HG03097 (cell line): ENCODE measurements around the gene FTSJ3.
A peak's percentile ranks its signal among the peaks of the same experiment; 100 is the strongest.
"Not testable (repeated sequence)": the region's sequence is repeated elsewhere in the genome, so short reads cannot be mapped to it uniquely, and the experiment has no call there.

Experiments
- ATAC-seq: cut with Tn5 transposase; IDR thresholded peaks from one replicate; pipeline ENCODE4 v1.9.1; 2021; ENCODE audit not compliant: unreplicated experiment, low FRiP score

FTSJ3 gene, protein sequence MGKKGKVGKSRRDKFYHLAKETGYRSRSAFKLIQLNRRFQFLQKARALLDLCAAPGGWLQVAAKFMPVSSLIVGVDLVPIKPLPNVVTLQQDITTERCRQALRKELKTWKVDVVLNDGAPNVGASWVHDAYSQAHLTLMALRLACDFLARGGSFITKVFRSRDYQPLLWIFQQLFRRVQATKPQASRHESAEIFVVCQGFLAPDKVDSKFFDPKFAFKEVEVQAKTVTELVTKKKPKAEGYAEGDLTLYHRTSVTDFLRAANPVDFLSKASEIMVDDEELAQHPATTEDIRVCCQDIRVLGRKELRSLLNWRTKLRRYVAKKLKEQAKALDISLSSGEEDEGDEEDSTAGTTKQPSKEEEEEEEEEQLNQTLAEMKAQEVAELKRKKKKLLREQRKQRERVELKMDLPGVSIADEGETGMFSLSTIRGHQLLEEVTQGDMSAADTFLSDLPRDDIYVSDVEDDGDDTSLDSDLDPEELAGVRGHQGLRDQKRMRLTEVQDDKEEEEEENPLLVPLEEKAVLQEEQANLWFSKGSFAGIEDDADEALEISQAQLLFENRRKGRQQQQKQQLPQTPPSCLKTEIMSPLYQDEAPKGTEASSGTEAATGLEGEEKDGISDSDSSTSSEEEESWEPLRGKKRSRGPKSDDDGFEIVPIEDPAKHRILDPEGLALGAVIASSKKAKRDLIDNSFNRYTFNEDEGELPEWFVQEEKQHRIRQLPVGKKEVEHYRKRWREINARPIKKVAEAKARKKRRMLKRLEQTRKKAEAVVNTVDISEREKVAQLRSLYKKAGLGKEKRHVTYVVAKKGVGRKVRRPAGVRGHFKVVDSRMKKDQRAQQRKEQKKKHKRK

DNA sequence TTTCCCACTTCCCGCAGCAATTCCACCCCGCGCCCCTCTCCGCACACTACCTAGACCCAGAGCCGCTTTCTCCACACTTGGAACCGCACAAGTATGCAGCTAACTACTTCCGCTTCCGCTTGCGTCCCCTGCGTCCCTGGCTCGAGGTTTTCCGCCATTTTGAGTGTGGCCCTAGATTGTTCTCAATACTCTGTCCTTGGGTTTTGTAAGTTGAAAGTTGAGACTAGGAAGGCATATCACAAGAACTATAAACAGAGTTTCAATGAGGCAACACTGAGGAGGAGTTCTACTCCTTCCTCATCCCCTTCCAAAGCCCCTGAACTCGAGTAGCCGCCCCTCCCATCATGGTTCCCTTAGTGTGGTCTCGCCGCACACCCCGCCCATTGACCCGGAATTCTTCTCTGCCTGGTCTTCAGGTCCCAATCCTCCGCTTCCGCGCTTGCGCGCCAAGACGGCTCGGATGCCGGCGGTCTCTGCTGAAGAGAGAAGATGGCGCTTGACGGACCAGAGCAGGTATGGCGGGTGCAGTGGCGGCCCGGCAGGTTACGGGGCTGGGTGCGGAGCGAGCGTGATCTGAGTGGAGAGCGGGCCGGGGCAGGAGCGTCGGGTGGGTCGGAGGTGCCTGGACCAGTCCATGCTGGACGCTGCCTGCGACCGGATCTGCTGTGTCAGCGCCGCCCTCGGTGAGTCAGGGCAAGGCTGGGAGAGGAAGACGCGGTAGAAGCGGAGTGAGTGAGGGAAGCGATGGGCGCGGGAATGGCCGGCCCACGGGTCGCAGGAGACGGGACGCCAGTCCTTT, at the start of gene FTSJ3, which contains the start of gene PSMC5:
Gene FTSJ3, minus strand, starts transcription at position 662 of the 799 bp plus-strand sequence. CDS start 761 bp downstream, outside the sequence.
Gene PSMC5, plus strand, starts transcription at position 430 of the 799 bp plus-strand sequence. Its CDS starts 60 bp downstream, at position 490.
- peak; percentile 82 for ATAC-seq

DNA sequence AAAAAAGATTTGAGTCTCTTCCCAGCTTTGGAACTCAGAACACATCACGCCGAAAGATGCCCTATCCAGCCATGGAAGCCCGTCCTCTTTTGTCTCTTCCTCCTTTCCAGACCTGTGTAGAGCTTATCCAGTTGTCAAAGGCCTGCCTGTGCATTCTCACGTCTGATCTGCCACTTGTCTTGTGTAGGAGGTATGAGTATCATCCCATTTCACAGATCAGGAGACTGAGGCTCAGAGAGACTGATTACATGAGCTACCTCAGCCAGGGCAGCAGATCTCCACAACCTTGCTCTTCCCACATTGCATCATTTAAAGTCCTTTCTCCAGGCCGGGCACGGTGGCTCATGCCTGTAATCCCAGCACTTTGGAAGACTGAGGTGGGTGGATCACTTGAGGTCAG, 47.2 kb upstream of the FTSJ3 start:
- not testable (repeated sequence) for ATAC-seq

DNA sequence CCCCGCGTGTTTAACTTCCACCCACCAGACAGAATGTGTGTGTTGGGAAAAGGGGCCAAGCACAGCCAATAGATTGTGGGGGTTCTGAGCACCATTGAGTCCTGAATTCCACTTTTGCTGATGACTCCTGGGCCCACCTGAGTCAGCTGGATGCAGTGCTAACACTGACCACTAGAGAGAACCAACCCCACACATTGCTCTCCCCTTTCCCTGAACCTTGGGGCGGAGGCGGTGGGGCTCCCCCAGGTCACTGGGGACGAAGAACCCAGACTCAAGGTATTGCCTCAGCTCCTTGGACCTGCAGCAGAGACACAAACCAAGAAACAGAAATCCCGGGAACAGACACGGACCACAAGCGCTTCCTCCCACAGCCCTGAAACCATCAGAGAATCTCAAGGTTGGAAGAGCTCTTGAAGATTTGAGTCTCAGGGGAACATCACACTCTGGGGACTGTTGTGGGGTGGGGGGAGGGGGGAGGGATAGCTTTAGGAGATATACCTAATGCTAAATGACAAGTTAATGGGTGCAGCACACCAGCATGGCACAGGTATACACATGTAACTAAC, 46.7 kb upstream of the FTSJ3 start:
- ATAC-seq = not testable (repeated sequence)

DNA sequence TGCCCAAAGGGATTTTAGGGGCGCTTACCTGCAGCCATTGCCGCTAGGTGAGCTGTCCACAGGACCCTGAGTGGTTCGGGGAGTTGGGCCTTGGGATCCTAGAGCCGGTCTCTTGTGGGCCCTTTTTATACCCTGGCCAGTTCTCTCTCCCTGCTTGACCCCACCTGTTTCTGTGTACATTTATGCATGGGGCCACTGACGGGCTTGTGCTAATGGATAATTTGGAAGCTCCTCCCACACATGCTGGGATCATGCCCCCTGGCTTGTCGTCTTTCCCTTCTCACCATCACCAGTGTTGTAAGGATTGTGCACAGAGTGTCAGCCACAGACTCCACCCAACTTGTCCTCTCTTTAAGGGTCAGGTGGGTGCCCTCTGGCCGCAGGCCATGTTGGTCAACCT, 46.1 kb upstream of the FTSJ3 start, which contains the start of gene CSH2:
Gene CSH2, minus strand, starts transcription at position 101 of the 400 bp plus-strand sequence. Its CDS starts 63 bp downstream, at position 38.
- not testable (repeated sequence) for ATAC-seq

DNA sequence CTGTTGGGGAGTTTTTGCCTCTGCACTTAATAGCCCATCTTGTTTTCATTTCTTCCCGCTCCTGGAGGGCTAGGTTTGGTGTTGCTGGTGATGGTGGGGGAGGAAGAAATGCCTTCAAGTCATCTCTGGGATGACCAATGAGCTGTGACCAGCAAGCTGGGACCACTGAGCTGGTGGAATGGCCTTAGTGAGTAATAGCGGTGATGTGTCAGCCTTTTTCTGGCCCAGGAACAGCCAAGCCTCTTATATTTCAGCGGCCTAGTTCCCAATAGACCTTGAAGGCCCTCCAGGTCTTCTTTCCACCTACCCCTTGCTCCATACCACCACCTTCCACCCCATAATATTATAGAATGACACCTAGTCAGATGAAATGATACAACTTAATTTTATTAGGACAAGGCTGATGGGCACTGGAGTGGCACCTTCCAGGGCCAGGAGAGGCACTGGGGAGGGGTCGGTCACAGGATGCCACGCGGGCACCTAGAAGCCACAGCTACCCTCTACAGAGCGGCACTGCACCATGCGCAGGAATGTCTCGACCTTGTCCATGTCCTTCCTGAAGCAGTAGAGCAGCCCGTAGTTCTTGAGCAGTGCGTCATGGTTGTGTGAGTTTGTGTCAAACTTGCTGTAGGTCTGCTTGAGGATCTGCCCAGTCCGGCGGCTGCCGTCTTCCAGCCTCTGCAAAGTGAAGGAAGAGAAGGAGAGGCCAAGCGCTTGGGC, 44.3 kb upstream of the FTSJ3 start:
- not testable (repeated sequence) for ATAC-seq

DNA sequence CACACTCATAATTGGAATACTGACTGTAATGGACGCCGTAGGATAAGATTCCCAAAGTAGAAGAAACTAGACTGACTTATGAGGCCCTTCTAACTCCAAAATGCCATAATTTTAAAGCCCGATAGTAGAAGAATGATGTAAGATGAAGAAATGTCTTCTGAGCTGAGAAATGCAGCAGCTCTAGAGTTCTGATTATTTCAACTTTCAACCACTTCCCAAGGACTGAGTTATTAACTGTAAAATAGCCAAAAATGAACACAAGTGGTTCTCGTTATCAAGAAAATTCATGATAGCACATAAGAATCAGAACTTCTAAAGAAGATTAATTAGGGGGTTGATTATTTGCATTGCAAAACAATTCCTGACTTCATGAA, 42.8 kb upstream of the FTSJ3 start:
- not testable (repeated sequence) for ATAC-seq

DNA sequence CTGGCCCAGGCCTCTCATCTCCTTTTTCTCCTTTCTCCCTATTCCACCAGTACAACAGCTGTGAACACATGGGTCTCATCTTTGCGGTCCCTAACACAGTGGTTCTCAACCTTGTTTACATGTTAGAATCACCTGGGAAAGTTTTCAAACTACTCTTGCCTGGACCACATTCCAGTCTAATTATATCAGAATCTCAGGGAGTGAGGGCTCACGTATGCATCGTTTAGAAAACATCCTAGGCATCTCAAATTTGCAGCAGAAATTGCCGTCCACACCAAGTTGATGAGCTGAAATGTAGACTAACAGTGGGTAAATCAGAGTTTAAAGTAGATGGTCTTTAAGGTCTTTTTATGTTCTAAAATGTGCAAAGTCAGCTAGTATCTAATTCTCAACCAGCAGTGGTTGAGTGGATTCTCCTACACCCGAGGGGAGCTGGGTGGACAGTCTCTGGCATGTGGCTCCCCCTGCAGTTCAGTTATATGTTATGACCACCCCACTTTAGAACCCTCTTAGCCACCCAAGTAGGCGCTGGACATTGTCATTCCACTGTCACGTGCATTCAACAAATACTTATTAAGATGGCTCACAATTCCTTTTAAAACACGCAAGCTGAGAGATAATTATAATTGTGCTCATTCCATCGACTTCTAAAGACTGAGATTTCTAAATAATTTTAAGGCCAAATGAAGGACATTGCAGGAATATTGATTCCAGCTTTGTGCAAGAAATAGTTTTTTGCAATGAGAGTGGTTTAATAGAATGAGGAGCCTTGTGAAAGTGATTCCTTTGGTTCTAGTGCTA, 42.2 kb upstream of the FTSJ3 start:
- ATAC-seq = not testable (repeated sequence)

DNA sequence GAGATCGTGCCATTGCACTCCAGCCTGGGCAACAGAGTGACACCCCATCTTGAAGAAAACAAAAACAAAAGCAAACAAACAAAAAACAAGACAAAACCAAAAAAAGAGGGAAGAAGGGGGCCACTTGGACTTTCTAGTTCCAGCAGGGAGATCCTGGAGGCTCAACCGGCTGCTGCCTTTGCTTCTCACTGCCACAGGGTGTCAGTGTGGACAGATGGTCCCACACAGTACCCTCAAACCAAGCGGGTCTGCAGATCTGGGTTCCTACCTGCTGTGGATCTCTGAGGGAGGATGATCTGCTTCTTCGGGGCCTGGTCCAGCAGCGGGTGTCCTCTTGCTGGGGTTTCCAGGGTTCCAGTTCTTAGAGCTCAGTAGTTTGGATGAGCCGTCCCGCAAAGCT, 39.2 kb upstream of the FTSJ3 start:
- ATAC-seq = not testable (repeated sequence)

DNA sequence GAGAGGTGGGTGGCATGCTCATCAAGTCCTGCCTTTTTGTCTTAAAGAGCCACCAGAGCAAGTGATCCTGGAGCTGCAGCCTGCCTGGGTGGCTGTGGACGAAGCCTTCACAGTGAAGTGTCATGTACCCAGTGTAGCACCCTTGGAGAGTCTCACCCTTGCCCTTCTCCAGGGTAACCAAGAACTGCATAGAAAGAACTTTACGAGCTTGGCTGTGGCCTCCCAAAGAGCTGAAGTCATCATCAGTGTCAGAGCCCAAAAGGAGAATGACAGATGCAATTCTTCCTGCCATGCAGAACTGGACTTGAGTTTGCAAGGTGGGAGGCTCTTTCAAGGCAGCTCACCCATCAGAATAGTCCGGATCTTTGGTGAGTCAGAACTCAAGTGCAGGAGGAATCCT, 31.8 kb upstream of the FTSJ3 start:
- ATAC-seq = no peak

DNA sequence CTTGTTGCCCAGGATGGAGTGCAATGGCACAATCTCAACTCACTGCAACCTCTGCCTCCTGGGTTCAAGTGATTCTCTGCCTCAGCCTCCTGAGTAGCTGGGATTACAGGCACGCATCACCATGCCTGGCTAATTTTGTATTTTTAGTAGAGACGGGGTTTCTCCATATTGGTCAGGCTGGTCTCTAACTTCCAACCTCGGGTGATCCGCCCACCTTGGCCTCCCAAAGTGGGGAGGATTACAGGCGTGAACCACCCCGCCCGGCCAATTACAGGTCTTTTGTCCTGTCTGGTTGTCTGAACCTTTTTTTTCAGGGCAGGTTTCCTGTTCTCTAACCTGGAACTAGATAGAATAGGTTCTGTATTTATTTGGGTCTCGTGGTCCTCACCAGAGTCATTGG, 29.0 kb upstream of the FTSJ3 start:
- not testable (repeated sequence) for ATAC-seq

DNA sequence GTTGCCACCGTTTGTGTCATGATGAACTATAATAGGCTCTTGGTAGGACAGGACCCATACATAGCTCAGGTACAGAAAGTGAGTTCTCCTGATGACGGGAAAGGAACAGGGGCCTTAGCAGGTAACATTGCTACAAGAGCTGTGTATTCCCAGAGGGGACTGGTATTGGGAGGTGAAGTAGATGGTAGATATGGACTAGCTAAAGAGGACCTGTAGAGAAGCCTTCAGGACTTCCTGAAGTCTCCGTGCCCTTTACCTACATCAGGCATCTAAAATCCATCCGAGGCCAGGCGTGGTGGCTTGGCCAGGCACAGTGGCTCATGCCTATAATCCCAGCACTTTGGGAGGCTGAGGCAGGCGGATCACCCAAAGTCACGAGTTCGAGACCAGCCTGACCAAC, 27.7 kb upstream of the FTSJ3 start:
- ATAC-seq = no peak

DNA sequence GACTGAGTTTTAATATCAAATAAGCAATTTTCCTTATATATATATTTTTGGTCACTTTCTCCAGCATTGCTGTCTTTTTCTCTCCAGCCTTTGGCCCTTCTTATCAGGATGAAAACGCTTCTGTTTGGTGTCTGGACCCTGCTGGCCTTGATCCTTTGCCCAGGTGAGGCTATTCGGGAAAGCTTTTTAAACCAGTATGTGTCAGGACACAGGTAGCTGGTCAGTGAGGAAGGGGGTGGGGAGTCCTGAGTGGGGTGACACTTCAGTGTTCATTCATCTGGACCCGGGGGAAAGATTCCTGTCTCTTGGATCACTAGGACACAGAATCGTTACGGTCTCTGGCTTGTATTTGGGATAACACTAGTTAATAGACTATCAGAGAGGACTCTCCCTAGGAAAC, 27.2 kb upstream of the FTSJ3 start:
- ATAC-seq = no peak

DNA sequence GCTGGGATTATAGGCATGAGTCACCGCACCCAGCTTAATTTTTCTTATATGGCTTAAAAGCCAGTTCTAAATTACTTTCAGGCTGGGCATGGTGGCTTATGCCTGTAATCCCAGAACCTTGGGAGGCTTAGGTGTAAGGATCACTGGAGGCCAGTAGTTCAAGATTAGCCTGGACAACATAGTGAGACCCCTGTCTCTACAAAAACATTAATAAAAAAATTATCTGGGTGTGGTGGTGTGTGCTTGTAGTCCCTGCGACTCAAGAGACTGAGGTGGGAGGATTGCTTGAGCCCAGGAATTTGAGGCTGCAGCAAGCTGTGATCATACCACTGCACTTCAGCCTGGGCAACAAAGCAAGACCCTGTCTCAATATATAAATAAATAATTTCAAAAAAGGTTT, 25.8 kb upstream of the FTSJ3 start:
- ATAC-seq = no peak

DNA sequence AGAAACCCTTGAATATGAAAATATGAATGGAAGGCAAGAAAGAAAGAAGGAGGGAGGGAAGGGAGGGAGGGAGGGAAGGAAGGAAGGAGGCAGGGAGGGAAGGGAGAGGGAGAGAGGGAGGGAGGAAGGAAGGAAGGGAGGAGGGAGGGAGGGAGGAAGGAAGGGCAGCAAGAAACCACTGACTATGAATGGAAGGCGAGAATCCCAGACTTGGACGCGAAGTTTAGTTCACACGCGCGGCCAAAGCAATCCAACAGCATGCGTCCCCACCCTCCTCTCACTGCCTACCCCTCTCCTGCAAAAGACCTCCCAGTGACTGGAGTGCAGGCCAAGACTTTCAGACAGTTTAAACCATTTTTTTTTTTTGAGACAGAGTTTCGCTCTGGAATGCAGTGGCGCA, 22.9 kb upstream of the FTSJ3 start:
- no peak for ATAC-seq

DNA sequence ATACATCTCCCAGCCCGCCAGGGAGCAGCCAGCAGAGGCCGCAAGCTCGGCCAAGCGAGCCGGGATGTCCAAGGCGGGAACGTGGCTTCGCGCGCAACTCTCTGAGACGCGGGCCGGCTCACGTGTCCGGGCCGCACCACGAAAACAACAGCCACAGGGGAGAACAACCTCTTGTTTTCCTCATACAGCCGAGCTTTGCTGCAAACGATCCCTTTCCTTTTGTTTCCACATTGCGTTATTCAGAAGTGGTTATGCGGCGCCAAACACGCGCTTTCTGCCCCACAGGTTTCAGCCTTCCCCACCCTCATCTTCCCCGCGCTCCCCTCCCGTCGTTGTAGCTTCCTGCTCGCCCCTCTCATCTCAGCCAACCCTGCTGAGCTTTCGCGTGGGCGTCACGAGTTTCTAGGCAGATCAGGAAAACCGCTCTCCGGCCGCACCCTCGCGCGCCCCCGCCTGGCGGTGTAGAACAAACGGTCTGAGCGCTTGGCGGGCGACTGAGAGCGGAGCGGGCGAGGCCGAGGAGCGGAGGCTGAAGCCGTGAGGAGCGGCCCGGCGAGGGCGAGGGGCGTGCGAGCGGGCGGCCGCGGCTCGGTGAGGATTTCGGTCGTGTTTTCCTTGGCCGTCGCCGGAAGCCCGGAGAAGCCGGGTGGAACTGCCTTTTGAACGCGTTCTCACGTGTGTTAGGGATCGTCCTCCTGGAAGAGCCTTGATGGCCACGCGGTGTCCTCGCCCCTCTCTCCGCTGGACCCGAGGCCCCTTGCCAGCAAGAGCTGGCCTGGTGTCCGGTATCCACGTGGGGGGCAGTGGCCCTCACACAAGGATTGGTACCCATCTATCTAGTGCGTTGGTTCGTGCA, 21.6 kb upstream of the FTSJ3 start:
- ATAC-seq = peak; percentile 56

DNA sequence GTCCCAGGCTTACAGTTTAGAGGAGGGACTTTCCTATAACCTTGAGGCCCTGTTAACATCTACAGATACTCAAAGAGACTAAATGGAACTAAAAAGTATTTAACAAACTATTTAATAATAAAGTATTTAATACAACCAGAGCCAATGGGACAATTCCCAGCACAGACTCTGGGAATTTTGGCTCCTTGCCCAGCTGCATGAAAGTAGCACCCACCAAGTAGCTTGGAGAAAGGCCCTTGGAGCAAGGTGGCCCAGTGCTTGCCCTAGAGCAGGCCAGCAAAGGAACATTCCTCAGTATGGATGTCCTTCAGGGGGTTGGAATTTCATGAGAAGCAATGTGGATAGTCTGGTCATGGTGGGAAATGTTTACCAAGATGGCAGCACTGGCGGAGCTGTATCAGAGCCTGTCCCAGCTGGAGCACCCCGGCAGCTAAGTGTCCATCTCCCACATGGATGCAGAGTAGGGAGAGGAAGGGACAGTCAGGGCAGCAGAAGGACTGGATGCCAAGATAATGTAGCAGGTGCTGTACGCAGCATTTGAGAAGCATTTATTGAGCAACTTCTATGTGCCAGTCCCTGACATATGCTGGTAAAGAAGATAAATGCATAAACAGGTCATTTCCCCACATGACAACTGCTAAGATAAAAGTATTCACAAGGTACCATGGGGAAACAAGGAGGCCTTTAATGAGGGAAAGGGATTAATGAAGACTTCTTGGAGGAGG, 20.2 kb upstream of the FTSJ3 start:
- ATAC-seq = no peak

DNA sequence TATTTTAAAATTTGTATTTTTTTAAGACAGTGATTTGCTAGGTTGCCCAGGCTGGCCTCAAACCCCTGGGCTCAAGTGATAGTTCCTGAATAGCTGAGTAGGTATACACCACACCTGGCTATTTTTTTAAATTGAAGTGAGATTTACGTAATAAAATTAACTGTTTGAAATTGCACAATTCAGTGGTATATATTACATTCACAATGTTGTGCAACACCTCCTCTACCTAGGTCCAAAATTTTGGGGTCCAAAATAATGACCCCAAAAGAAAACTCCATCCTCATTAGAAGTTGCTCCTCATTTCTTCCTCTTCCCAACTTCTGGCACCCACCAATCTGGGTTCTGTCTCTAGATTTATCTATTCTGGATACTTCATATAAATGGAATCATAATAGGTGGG, 18.0 kb upstream of the FTSJ3 start:
- ATAC-seq = no peak
